GM12878 (cell line): Measurements from ENCODE around the gene PFKFB3. TPM values are rescaled to one million over a fixed set of nuclear protein-coding genes. Genes with fewer than 3 reads are reported as not detected.

Experiments used
- ATAC-seq: fragments of 200-7000 bp; cut with Tn5 transposase; 3 replicates; pipeline ENCODE4 v1.9.1; 2020; ENCODE audit warnings: mild to moderate bottlenecking, moderate library complexity
- BruUV-seq: library from RNA; stranded (reverse); fragments of 400-500 nt; replicated peaks from 2 replicates; lab custom pipeline; 2021; lab: Mats Ljungman, UMichigan
- CTCF ChIA-PET: fragments of 300-600 bp; sonication (Branson Sonifier 250); formaldehyde crosslinking; extraction: SDS; loops from one replicate; lab custom pipeline; 2021; ENCODE audit warnings: inconsistent platforms; lab: Yijun Ruan, JAX
- POLR2A ChIA-PET: fragments of 350-600 bp; formaldehyde crosslinking; extraction: SDS; loops from one replicate; lab custom pipeline; 2021; ENCODE audit warnings: inconsistent platforms; lab: Charles Lee
- RAD21 ChIA-PET: fragments of 300-600 bp; sonication (Branson Sonifier 250); formaldehyde crosslinking; loops from one replicate; lab custom pipeline; 2023; ENCODE audit warnings: antibody characterized with exemption; ENCODE audit not compliant: unreplicated experiment; lab: Charles Lee
- SMC1A ChIA-PET: fragments of 300-600 bp; sonication (Branson Sonifier 250); formaldehyde crosslinking; loops from one replicate; lab custom pipeline; 2023; ENCODE audit not compliant: unreplicated experiment, uncharacterized antibody; lab: Charles Lee
- DNase-seq: peaks from one replicate; pipeline ENCODE4 v3.0.0-alpha.2; 2011; ENCODE audit warnings: low read depth, low spot score
- FAIRE-seq: peaks from 3 replicates; lab custom pipeline; 2011; peaks lifted over from hg19 to GRCh38; lab: Jason Lieb, UNC
- H2AFZ ChIP-seq: 2 replicates; pipeline ENCODE4 v1.6.0; 2011; ENCODE audit warnings: low read depth, low read length, control low read depth; ENCODE audit not compliant: control insufficient read depth
- H3K27ac ChIP-seq: 2 replicates; pipeline ENCODE4 v1.5.1; 2011; ENCODE audit warnings: control low read depth; ENCODE audit not compliant: control insufficient read depth, insufficient read depth
- H3K27me3 ChIP-seq, 2 experiments: replicated peaks in 1 of 2; 2 replicates each; pipeline versions ENCODE4 v1.6.0 to v1.6.1; 2011; ENCODE audit warnings: low read length in 1 of 2; ENCODE audit not compliant: control insufficient read depth in 2 of 2, insufficient read depth in 2 of 2
- H3K36me3 ChIP-seq, 2 experiments: 2 replicates each; pipeline ENCODE4 v1.5.1; 2011; ENCODE audit warnings: low read length in 1 of 2; ENCODE audit not compliant: control insufficient read depth in 2 of 2, insufficient read depth in 2 of 2
- H3K4me1 ChIP-seq: 2 replicates; pipeline ENCODE4 v1.6.1; 2011; ENCODE audit warnings: mild to moderate bottlenecking, low read length, moderate library complexity, mixed read lengths; ENCODE audit not compliant: control insufficient read depth, insufficient read depth
- H3K4me2 ChIP-seq: 2 replicates; pipeline ENCODE4 v1.6.0; 2011; ENCODE audit warnings: control low read depth; ENCODE audit not compliant: control insufficient read depth, insufficient read depth
- H3K4me3 ChIP-seq: fragments of 200-600 bp; sonication (generic); 2 replicates; pipeline ENCODE4 v1.5.1; 2016
- H3K79me2 ChIP-seq: 2 replicates; pipeline ENCODE4 v1.6.0; 2011; ENCODE audit warnings: low read length; ENCODE audit not compliant: control insufficient read depth, insufficient read depth
- H3K9ac ChIP-seq: 2 replicates; pipeline ENCODE4 v1.8.0; 2011; ENCODE audit warnings: low read length, control low read depth, mixed read lengths; ENCODE audit not compliant: control insufficient read depth, insufficient read depth
- H3K9me3 ChIP-seq: replicated peaks from 3 replicates; pipeline ENCODE4 v1.5.1; 2011; ENCODE audit warnings: mild to moderate bottlenecking, low read length; ENCODE audit not compliant: control insufficient read depth, insufficient read depth
- H4K20me1 ChIP-seq: 2 replicates; pipeline ENCODE4 v1.6.0; 2011; ENCODE audit not compliant: control insufficient read depth, insufficient read depth
- CBFB ChIP-seq: IDR thresholded peaks from 2 replicates; pipeline ENCODE4 v1.6.1; 2016; ENCODE audit warnings: antibody characterized with exemption, low read depth
- CBX3 ChIP-seq: fragments of 200-600 bp; sonication (generic); IDR thresholded peaks from 2 replicates; pipeline ENCODE4 v1.6.1; 2016; ENCODE audit warnings: low read depth, borderline replicate concordance
- CREB1 ChIP-seq: IDR thresholded peaks from 2 replicates; pipeline ENCODE4 v1.6.1; 2012; ENCODE audit warnings: low read depth, mild to moderate bottlenecking, inconsistent platforms
- EGR1 ChIP-seq, 2 experiments: IDR thresholded peaks; 1 replicate in 1 of 2; 2 replicates in 1 of 2; pipeline ENCODE4 v1.6.1; 2011 to 2012; ENCODE audit warnings: low read depth in 2 of 2, low read length in 2 of 2, borderline replicate concordance in 1 of 2, mild to moderate bottlenecking in 1 of 2, moderate library complexity in 1 of 2
- GABPA ChIP-seq: IDR thresholded peaks from 2 replicates; pipeline ENCODE4 v1.6.1; 2014; ENCODE audit warnings: antibody characterized with exemption, low read depth, mild to moderate bottlenecking, inconsistent platforms
- HDAC6 ChIP-seq: fragments of 200-600 bp; sonication (generic); IDR thresholded peaks from one replicate; pipeline ENCODE4 v1.8.0; 2017; ENCODE audit warnings: antibody characterized with exemption; ENCODE audit not compliant: unreplicated experiment
- NBN ChIP-seq: fragments of 450-650 bp; IDR thresholded peaks from 2 replicates; pipeline ENCODE4 v1.6.1; 2016
- RB1 ChIP-seq: fragments of 450-650 bp; formaldehyde crosslinking; IDR thresholded peaks from 2 replicates; pipeline ENCODE4 v1.6.1; 2017; ENCODE audit warnings: mild to moderate bottlenecking, borderline replicate concordance
- RELB ChIP-seq: fragments of 450-650 bp; IDR thresholded peaks from 2 replicates; pipeline ENCODE4 v1.6.1; 2017; ENCODE audit warnings: low read depth, mild to moderate bottlenecking, moderate library complexity
- SUPT20H ChIP-seq: IDR thresholded peaks from 2 replicates; pipeline ENCODE4 v1.6.1; 2011; ENCODE audit warnings: low read depth, mild to moderate bottlenecking, low read length, moderate library complexity, borderline replicate concordance; ENCODE audit not compliant: control insufficient read depth
- ZBTB33 ChIP-seq: fragments of 450-650 bp; IDR thresholded peaks from 2 replicates; pipeline ENCODE4 v1.6.1; 2017; ENCODE audit warnings: mild to moderate bottlenecking
- ZNF384 ChIP-seq: IDR thresholded peaks from 2 replicates; pipeline ENCODE4 v1.6.1; 2012; ENCODE audit warnings: low read depth, mild to moderate bottlenecking, low read length, improper control_type of control experiment, borderline replicate concordance
- ZSCAN29 ChIP-seq: fragments of 450-650 bp; IDR thresholded peaks from 2 replicates; pipeline ENCODE4 v1.6.1; 2017; ENCODE audit warnings: mild to moderate bottlenecking, moderate library complexity
- WGBS: methylation state at CpG from one replicate; pipeline ENCODE4 v1.1.6; 2016; ENCODE audit warnings: low lambda C conversion rate; ENCODE audit not compliant: insufficient replicate concordance, insufficient coverage; ENCODE audit errors: missing lambda C conversion rate; 5-methylcytosine and 5-hydroxymethylcytosine counted together
- in situ Hi-C: fragments of 300-500 bp; cut with MboI; formaldehyde crosslinking; loops from 9 replicates; pipeline ENCODE4 v1.14.3; 2018; ENCODE audit warnings: mixed read lengths
- intact Hi-C: fragments of 100-400 bp; cut with micrococcal nuclease; formaldehyde crosslinking; loops from one replicate; pipeline ENCODE4 v1.14.2; 2022; ENCODE audit not compliant: unreplicated experiment
- polyA plus RNA-seq, 11 experiments: library from polyadenylated mRNA; depleted of rRNA in 4 of 11; unstranded in 6 of 11; stranded (reverse) in 5 of 11; fragments of >200 nt; fragmentation: Nextera tagmentation in 4 of 11; fragmentation: Illumina TruSeq in 1 of 11; extraction: Ambion mirVana in 4 of 11; extraction: Trizol in 1 of 11; gene quantifications; 1 replicate in 1 of 11; 2 replicates in 10 of 11; pipeline versions ENCODE4 v1.2.1 to v1.2.3, GENCODE V29; 2011 to 2016; ENCODE audit warnings: inconsistent platforms in 2 of 11, missing spikeins in 2 of 11, low read depth in 1 of 11
- total RNA-seq, 4 experiments: library from RNA; depleted of rRNA in 3 of 4; stranded (reverse); fragments of >200 nt in 3 of 4; fragmentation: Illumina TruSeq in 1 of 4; extraction: Trizol in 1 of 4; gene quantifications; 2 replicates each; pipeline versions ENCODE4 v1.2.1 to v1.2.3, GENCODE V29; 2013 to 2021
- TF ChIP-seq, protein P1 (sequence below): IDR thresholded peaks from 2 replicates; pipeline ENCODE4 v1.6.1; 2011; ENCODE audit warnings: borderline replicate concordance, low read depth, mild to moderate bottlenecking, moderate library complexity, low read length; ENCODE audit not compliant: insufficient read depth, poor library complexity, severe bottlenecking

The PFKFB3 gene
- total and polyA plus RNA-seq, 10 of the 15 experiments (the other 5 are each of a cell fraction or from before 2014, with no cell fraction given), result 1.6 to 46.7 (median 13.7) TPM

- TF ChIP-seq, protein P1, sequence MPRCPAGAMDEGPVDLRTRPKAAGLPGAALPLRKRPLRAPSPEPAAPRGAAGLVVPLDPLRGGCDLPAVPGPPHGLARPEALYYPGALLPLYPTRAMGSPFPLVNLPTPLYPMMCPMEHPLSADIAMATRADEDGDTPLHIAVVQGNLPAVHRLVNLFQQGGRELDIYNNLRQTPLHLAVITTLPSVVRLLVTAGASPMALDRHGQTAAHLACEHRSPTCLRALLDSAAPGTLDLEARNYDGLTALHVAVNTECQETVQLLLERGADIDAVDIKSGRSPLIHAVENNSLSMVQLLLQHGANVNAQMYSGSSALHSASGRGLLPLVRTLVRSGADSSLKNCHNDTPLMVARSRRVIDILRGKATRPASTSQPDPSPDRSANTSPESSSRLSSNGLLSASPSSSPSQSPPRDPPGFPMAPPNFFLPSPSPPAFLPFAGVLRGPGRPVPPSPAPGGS, result no peak
- TF ChIP-seq ZNF384 (no peak), EGR1 (IDR thresholded peaks at IDR 0.05; ENCODE audit: borderline replicate concordance in 1 of 2, low read depth in 2 of 2, low read length in 2 of 2) (no peak)
Measured at GRCh38 chr10:6198171-6198570, 4.6 kb upstream of the PFKFB3 start (continued).

- H3K79me2 ChIP-seq, result no peaks in the 10 kb centered on the region; the same call in 1 of the 2 replicates
- no peak overlapping the region for H3K4me2 ChIP-seq
- 81% methylated on average over 6 of the region's 6 CpGs for WGBS
- H3K9me3 ChIP-seq, result no peaks in the 10 kb centered on the region
- in situ Hi-C loops (no loop called here), intact Hi-C loops (no loop called here)
- RAD21 ChIA-PET, result interaction anchor here (0.7 to 5.1 kb wide), 10 partner anchors 19 to 202 kb away, joined by 3 to 173 read pairs (median 4); no protein-coding TSS in a partner anchor
- peaks cover 5% of the 10 kb centered on the region for H3K4me1 ChIP-seq
- H3K9ac ChIP-seq, result no peak overlapping the region
- POLR2A ChIA-PET, result interaction anchor here (0.6 to 1.8 kb wide), 8 partner anchors 20 to 311 kb away, joined by 3 to 6 read pairs (median 3); no protein-coding TSS in a partner anchor
- TF ChIP-seq CBFB, result no peak
- TF ChIP-seq HDAC6, result no peak
- no peak for TF ChIP-seq SUPT20H
- no peak for TF ChIP-seq NBN
- no peak for TF ChIP-seq RB1
- TF ChIP-seq ZBTB33, result no peak
- no peak for TF ChIP-seq CBX3
- no peak for TF ChIP-seq ZSCAN29
- TF ChIP-seq CREB1, result no peak
- no peak for TF ChIP-seq RELB
- no peak for TF ChIP-seq GABPA
- no peak overlapping the region for H3K4me3 ChIP-seq
- no peak for DNase-seq
- CTCF ChIA-PET, result interaction anchor here (0.5 to 5.2 kb wide), 12 partner anchors 10 to 479 kb away, joined by 3 to 217 read pairs (median 4); no protein-coding TSS in a partner anchor
- peaks cover 2% of the 10 kb centered on the region; the same call in 1 of the 2 replicates for H4K20me1 ChIP-seq
- no TSS peak for BruUV-seq
- no peak overlapping the region for H3K27ac ChIP-seq
- FAIRE-seq, result no peak
- ATAC-seq, result no peak
- no peak overlapping the region for H2AFZ ChIP-seq
- SMC1A ChIA-PET, result interaction anchor here (0.7 to 4.3 kb wide), 12 partner anchors 9 to 207 kb away, joined by 3 to 104 read pairs (median 4); no protein-coding TSS in a partner anchor
- no peaks in the 10 kb centered on the region for H3K27me3 ChIP-seq
- H3K36me3 ChIP-seq, result no peaks in the 10 kb centered on the region
Measured at GRCh38 chr10:6199131-6199733, 3.5 kb upstream of the PFKFB3 start.
